ENCODE data around the gene SPATA31E1. TPM values are rescaled to one million over a fixed set of nuclear protein-coding genes. Genes with fewer than 3 reads are reported as not detected.
"Not testable (repeated sequence)": the region's sequence is repeated elsewhere in the genome, so short reads cannot be mapped to it uniquely, and the experiment has no call there.

The SPATA31E1 gene
- total and polyA plus RNA-seq, 10 donors, result not detected

- H3K27me3 ChIP-seq (replicated peaks in 1 of 7), result no peaks in the 10 kb centered on the region
- H3K4me3 ChIP-seq, result no peak overlapping the region
- intact Hi-C loops (cut with DNase I; ENCODE audit: low total_unique reads), result no loop called here
- TF ChIP-seq CTCF (IDR thresholded peaks at IDR 0.05 in 8 of 11, conservative IDR thresholded peaks at IDR 0.05 in 3 of 11) (no peak), POLR2AphosphoS5 (IDR thresholded peaks at IDR 0.05) (no peak), POLR2A (IDR thresholded peaks at IDR 0.05) (no peak)
- no peaks in the 10 kb centered on the region for H3K36me3 ChIP-seq
- H3K9me3 ChIP-seq, result no peaks in the 10 kb centered on the region
- no peak overlapping the region for H3K27ac ChIP-seq
- WGBS, 5 donors, result 75 to 97% (median 91%) methylated on average over 3 of the region's 3 CpGs
- DNase-seq, result no peak
- H3K4me1 ChIP-seq, result no peaks in the 10 kb centered on the region
Measured at GRCh38 chr9:87849144-87849758, 33.4 kb upstream of the SPATA31E1 start.

- no peak for TF ChIP-seq POLR2AphosphoS5 (IDR thresholded peaks at IDR 0.05)
- H3K27ac ChIP-seq, result no peak overlapping the region
- intact Hi-C loops (cut with DNase I; ENCODE audit: low total_unique reads), result no loop called here
- WGBS, 5 donors, result 79 to 90% (median 84%) methylated on average over 4 of the region's 4 CpGs
- no peaks in the 10 kb centered on the region for H3K9me3 ChIP-seq
- no peaks in the 10 kb centered on the region for H3K4me1 ChIP-seq
- H3K4me3 ChIP-seq, result no peak overlapping the region
- no peaks in the 10 kb centered on the region for H3K36me3 ChIP-seq
- no peaks in the 10 kb centered on the region for H3K27me3 ChIP-seq (replicated peaks in 1 of 7)
- DNase-seq, result no peak
Measured at GRCh38 chr9:87850391-87850790, 32.3 kb upstream of the SPATA31E1 start.

DNA sequence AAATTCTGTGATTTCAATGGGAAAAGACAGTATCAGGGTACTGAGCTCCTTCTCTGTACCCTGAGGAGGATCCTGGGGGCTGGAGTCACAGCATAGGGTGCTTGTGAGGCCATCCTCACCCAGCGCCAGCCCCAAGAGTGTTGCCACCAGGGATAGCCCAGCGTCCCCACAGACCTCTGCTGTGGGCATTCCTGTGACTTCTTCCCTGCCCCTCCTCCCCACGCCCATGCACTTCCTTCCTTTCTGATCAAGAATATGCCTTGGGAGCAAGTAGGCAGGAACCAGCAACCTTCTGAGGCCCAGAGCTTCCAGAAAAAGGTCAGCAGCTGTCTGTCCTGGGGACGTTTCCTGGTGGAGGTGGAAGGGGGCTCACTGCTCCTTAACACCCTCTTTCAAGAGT lies 31.5 kb upstream of the SPATA31E1 start:
- 54 to 76% (median 69%) methylated on average over 4 of the region's 4 CpGs for WGBS, 5 donors
- intact Hi-C loops (cut with DNase I; ENCODE audit: low total_unique reads); H3K4me1 ChIP-seq; H3K4me3 ChIP-seq; H3K27ac ChIP-seq; H3K9me3 ChIP-seq; H3K36me3 ChIP-seq; H3K27me3 ChIP-seq (replicated peaks in 1 of 7); DNase-seq: not testable (repeated sequence)

DNA sequence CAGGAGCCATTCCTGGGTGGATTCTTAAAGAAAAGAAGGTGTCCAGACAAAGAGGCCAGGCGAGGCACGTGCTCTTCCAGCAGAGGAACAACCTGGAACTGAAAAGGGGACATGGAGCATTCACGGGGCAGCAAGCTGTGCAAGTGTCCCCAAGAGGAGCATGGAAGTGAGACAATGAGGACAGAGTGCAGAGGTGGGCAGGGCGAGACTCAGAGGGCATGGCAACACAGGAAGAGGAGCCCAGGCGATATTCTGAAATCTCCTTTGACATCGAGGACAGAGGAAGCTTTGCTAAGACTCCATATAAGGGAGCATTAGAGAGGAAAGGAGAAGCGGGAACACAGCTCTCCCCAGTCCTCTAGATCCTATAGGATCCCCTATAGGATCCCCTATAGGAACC lies 29.4 kb upstream of the SPATA31E1 start:
- H3K4me1 ChIP-seq, result no peaks in the 10 kb centered on the region
- no peak overlapping the region for H3K27ac ChIP-seq
- WGBS, 5 donors, result 58 to 82% (median 70%) methylated on average over 7 of the region's 7 CpGs
- TF ChIP-seq CTCF (IDR thresholded peaks at IDR 0.05 in 8 of 11, conservative IDR thresholded peaks at IDR 0.05 in 3 of 11) (no peak), POLR2AphosphoS5 (IDR thresholded peaks at IDR 0.05) (no peak), POLR2A (IDR thresholded peaks at IDR 0.05) (no peak)
- H3K36me3 ChIP-seq, result no peaks in the 10 kb centered on the region
- intact Hi-C loops (cut with DNase I; ENCODE audit: low total_unique reads), result no loop called here
- no peak for DNase-seq
- no peak overlapping the region for H3K4me3 ChIP-seq
- no peaks in the 10 kb centered on the region for H3K27me3 ChIP-seq (replicated peaks in 1 of 7)
- peaks cover 0 to 7% (median 0%) of the 10 kb centered on the region in 8 donors for H3K9me3 ChIP-seq

- no peaks in the 10 kb centered on the region for H3K4me1 ChIP-seq
- H3K4me3 ChIP-seq, result no peak overlapping the region
- WGBS, 5 donors, result 79 to 92% (median 86%) methylated on average over 3 of the region's 3 CpGs
- TF ChIP-seq CTCF (IDR thresholded peaks at IDR 0.05 in 8 of 11, conservative IDR thresholded peaks at IDR 0.05 in 3 of 11) (no peak), POLR2AphosphoS5 (IDR thresholded peaks at IDR 0.05) (no peak), POLR2A (IDR thresholded peaks at IDR 0.05) (no peak)
- no peaks in the 10 kb centered on the region for H3K36me3 ChIP-seq
- DNase-seq, result no peak
- no peaks in the 10 kb centered on the region for H3K27me3 ChIP-seq (replicated peaks in 1 of 7)
- intact Hi-C loops (cut with DNase I; ENCODE audit: low total_unique reads), result no loop called here
- no peak overlapping the region for H3K27ac ChIP-seq
- peaks cover 0 to 7% (median 2%) of the 10 kb centered on the region in 8 donors for H3K9me3 ChIP-seq
Measured at GRCh38 chr9:87853876-87854579, 28.6 kb upstream of the SPATA31E1 start.

All from spleen (tissue), 11 donors.